NB4 (cell line): Measurements from ENCODE around the gene ANKIB1.

ENCODE experiments used
- MYC ChIP-seq: IDR thresholded peaks from 2 replicates; pipeline ENCODE4 v1.6.1; 2011; ENCODE audit warnings: low read depth, low read length
- POLR2A ChIP-seq: IDR thresholded peaks from 2 replicates; pipeline ENCODE4 v1.6.1; 2011; ENCODE audit warnings: mild to moderate bottlenecking; ENCODE audit not compliant: insufficient read length; ENCODE audit errors: extremely low read depth
- TF ChIP-seq, protein P1 (sequence below): IDR thresholded peaks from one replicate; pipeline ENCODE4 v1.5.1; 2012; ENCODE audit warnings: low read depth, low read length
- TF ChIP-seq, protein P2 (sequence below): IDR thresholded peaks from 2 replicates; pipeline ENCODE4 v1.6.1; 2011; ENCODE audit warnings: low read depth, low read length

DNA sequence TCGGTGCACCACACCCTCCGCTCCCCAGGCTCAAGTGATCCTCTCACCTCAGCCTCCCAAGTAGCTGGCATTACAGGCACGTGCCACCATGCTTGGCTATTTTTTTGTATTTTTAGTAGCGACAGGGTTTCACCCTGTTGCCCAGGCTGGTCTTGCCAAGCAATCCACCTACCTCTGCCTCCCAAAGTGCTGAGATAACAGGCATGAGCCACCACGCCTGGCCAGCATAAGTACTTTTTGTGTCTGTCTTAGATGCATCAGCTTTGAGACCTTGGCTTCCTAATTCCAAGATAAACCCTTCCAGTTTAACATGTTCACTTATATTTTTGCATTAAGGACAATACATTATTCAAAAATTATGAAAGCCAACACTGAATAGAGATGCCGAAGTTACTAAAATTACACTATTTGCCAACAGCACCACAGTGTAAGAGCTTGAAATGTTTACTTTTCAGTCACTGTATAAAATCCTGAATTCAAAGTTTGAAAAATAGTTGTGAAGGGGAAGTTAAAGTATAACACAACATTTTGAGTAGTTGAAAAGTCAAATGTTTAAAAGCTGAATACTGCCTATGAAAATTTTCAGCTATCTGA is 36.5 kb downstream of the ANKIB1 start:
- TF ChIP-seq, protein P1, sequence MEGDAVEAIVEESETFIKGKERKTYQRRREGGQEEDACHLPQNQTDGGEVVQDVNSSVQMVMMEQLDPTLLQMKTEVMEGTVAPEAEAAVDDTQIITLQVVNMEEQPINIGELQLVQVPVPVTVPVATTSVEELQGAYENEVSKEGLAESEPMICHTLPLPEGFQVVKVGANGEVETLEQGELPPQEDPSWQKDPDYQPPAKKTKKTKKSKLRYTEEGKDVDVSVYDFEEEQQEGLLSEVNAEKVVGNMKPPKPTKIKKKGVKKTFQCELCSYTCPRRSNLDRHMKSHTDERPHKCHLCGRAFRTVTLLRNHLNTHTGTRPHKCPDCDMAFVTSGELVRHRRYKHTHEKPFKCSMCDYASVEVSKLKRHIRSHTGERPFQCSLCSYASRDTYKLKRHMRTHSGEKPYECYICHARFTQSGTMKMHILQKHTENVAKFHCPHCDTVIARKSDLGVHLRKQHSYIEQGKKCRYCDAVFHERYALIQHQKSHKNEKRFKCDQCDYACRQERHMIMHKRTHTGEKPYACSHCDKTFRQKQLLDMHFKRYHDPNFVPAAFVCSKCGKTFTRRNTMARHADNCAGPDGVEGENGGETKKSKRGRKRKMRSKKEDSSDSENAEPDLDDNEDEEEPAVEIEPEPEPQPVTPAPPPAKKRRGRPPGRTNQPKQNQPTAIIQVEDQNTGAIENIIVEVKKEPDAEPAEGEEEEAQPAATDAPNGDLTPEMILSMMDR: no peak
- no peak for TF ChIP-seq POLR2A
- TF ChIP-seq, protein P2, sequence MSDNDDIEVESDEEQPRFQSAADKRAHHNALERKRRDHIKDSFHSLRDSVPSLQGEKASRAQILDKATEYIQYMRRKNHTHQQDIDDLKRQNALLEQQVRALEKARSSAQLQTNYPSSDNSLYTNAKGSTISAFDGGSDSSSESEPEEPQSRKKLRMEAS: no peak
- no peak for TF ChIP-seq MYC
